DLD1 (cell line): ENCODE data around the gene TTN.

Experiments
- in situ Hi-C: cut with HindIII; loops from 2 replicates; pipeline ENCODE4 v1.10.0; 2017; ENCODE audit warnings: low sequenced_read_pairs

Gene TTN

GRCh38 chr2:178807227-178808008 lies at the start of gene TTN:
Gene TTN (minus strand): TSS chr2:178807423. CDS start chr2:178804642, 2,781 bp downstream.
- in situ Hi-C loops, result no loop called here

- in situ Hi-C loops, result no loop called here
These were observed 47.9 kb upstream of the TTN start for GRCh38 chr2:178855151-178855550.

- in situ Hi-C loops, result no loop called here
These were observed 41.1 kb upstream of the TTN start for GRCh38 chr2:178848335-178848734.

GRCh38 chr2:178846458-178846802 lies 39.2 kb upstream of the TTN start:
- in situ Hi-C loops, result no loop called here

GRCh38 chr2:178845566-178846457 lies 38.6 kb upstream of the TTN start:
- in situ Hi-C loops, result no loop called here

- in situ Hi-C loops, result no loop called here
These were observed 37.5 kb upstream of the TTN start for GRCh38 chr2:178844701-178845100.

GRCh38 chr2:178844269-178844668 lies 37.0 kb upstream of the TTN start:
- in situ Hi-C loops, result no loop called here

- in situ Hi-C loops, result no loop called here
These were observed 36.5 kb upstream of the TTN start for GRCh38 chr2:178843697-178844096.

- in situ Hi-C loops, result no loop called here
These were observed 29.6 kb upstream of the TTN start for GRCh38 chr2:178836807-178837206.

- in situ Hi-C loops, result no loop called here
These were observed 26.9 kb upstream of the TTN start for GRCh38 chr2:178834086-178834485.

GRCh38 chr2:178833382-178833781 lies 26.2 kb upstream of the TTN start:
- in situ Hi-C loops, result no loop called here

GRCh38 chr2:178830451-178830850 lies 23.2 kb upstream of the TTN start:
- in situ Hi-C loops, result no loop called here

GRCh38 chr2:178829981-178830380 lies 22.8 kb upstream of the TTN start:
- in situ Hi-C loops, result no loop called here

GRCh38 chr2:178829299-178829960 lies 22.2 kb upstream of the TTN start:
- in situ Hi-C loops, result no loop called here

GRCh38 chr2:178828486-178828881 lies 21.3 kb upstream of the TTN start:
- in situ Hi-C loops, result no loop called here

GRCh38 chr2:178827739-178828485 lies 20.7 kb upstream of the TTN start:
- in situ Hi-C loops, result no loop called here

GRCh38 chr2:178827111-178827510 lies 19.9 kb upstream of the TTN start:
- in situ Hi-C loops, result no loop called here

- in situ Hi-C loops, result no loop called here
These were observed 18.0 kb upstream of the TTN start for GRCh38 chr2:178825183-178825582.

GRCh38 chr2:178824181-178824580 lies 17.0 kb upstream of the TTN start:
- in situ Hi-C loops, result no loop called here

GRCh38 chr2:178819992-178820391 lies 12.8 kb upstream of the TTN start:
- in situ Hi-C loops, result no loop called here
